B cell (primary cell): ENCODE data around the gene WDR41. TPM values are rescaled to one million over a fixed set of nuclear protein-coding genes. Genes with fewer than 3 reads are reported as not detected.

Experiments used
- ATAC-seq: fragments of 200-7000 bp; cut with Tn5 transposase; one replicate; pipeline ENCODE4 v1.10.0; 2021; ENCODE audit warnings: low read depth, mild to moderate bottlenecking, moderate number of reproducible peaks, moderate library complexity
- CTCF ChIA-PET: fragments of 350-600 bp; sonication (Branson Sonifier 250); formaldehyde crosslinking; loops from one replicate; lab custom pipeline; 2021; ENCODE audit warnings: antibody characterized with exemption, inconsistent platforms; lab: Charles Lee
- POLR2A ChIA-PET: fragments of 350-600 bp; sonication (Branson Sonifier 250); formaldehyde crosslinking; loops from one replicate; lab custom pipeline; 2021; ENCODE audit warnings: antibody characterized with exemption; lab: Charles Lee
- DNase-seq: peaks from one replicate; pipeline ENCODE4 v3.0.0; 2013
- H2AFZ ChIP-seq: 2 replicates; pipeline ENCODE4 v1.6.1; 2012; ENCODE audit warnings: mild to moderate bottlenecking, low read depth, low read length; ENCODE audit not compliant: insufficient read depth, poor library complexity, severe bottlenecking
- H3K27ac ChIP-seq, 2 donors: 1 replicate in 1 of 2; 2 replicates in 1 of 2; pipeline ENCODE4 v1.5.1; 2012 to 2013; ENCODE audit warnings: low read length in 2 of 2, mild to moderate bottlenecking in 2 of 2, moderate library complexity in 1 of 2
- H3K27me3 ChIP-seq, 4 experiments: fragments of 200-600 bp in 1 of 4; sonication (generic) in 1 of 4; replicated peaks in 1 of 4; 1 replicate in 2 of 4; 2 replicates in 2 of 4; pipeline versions ENCODE4 v1.6.1 to v1.7.0; 2013 to 2016; ENCODE audit warnings: low read length in 3 of 4, mild to moderate bottlenecking in 2 of 4, mixed read lengths in 1 of 4, moderate library complexity in 1 of 4; ENCODE audit not compliant: insufficient read depth in 4 of 4, control insufficient read depth in 3 of 4; ENCODE audit errors: control extremely low read depth in 1 of 4
- H3K36me3 ChIP-seq, 2 experiments: replicated peaks in 1 of 2; 1 replicate in 1 of 2; 2 replicates in 1 of 2; pipeline versions ENCODE4 v1.6.1 to v1.7.1; 2013; ENCODE audit warnings: low read length in 1 of 2; ENCODE audit not compliant: insufficient read depth in 2 of 2, control insufficient read depth in 1 of 2; ENCODE audit errors: control extremely low read depth in 1 of 2, extremely low read depth in 1 of 2
- H3K4me1 ChIP-seq, 2 donors: fragments of 200-600 bp in 1 of 2; sonication (generic) in 1 of 2; 1 replicate in 1 of 2; 2 replicates in 1 of 2; pipeline versions ENCODE4 v1.5.1 to v1.6.1; 2013 to 2017; ENCODE audit warnings: low read length in 2 of 2; ENCODE audit not compliant: control insufficient read depth in 2 of 2, insufficient read depth in 2 of 2
- H3K4me2 ChIP-seq: replicated peaks from 2 replicates; pipeline ENCODE3; 2012; ENCODE audit warnings: mild to moderate bottlenecking, low read depth, low read length; ENCODE audit not compliant: poor library complexity, severe bottlenecking
- H3K4me3 ChIP-seq, 5 experiments: fragments of 200-600 bp in 1 of 5; sonication (generic) in 1 of 5; 1 replicate in 3 of 5; 2 replicates in 2 of 5; pipeline versions ENCODE4 v1.5.1 to v1.7.0; 2011 to 2016; ENCODE audit warnings: low read length in 4 of 5, mild to moderate bottlenecking in 4 of 5, low read depth in 2 of 5, control low read depth in 1 of 5, moderate library complexity in 1 of 5; ENCODE audit not compliant: insufficient read depth in 1 of 5; ENCODE audit errors: control extremely low read depth in 1 of 5, extremely low read depth in 1 of 5
- H3K79me2 ChIP-seq: fragments of 200-600 bp; sonication (generic); one replicate; pipeline ENCODE4 v1.6.0; 2016; ENCODE audit warnings: low read length; ENCODE audit not compliant: control insufficient read depth, insufficient read depth
- H3K9ac ChIP-seq: fragments of 200-600 bp; sonication (generic); 2 replicates; pipeline ENCODE4 v1.6.1; 2017; ENCODE audit warnings: mild to moderate bottlenecking, low read length, moderate library complexity
- H3K9me3 ChIP-seq, 3 donors: one replicate each; pipeline versions ENCODE4 v1.6.1 to v1.7.1; 2013; ENCODE audit warnings: low read length in 2 of 3; ENCODE audit not compliant: control insufficient read depth in 2 of 3, insufficient read depth in 1 of 3; ENCODE audit errors: control extremely low read depth in 1 of 3
- H4K20me1 ChIP-seq: 2 replicates; pipeline ENCODE4 v1.6.0; 2012; ENCODE audit warnings: mild to moderate bottlenecking, low read length; ENCODE audit not compliant: insufficient read depth, control insufficient read depth, poor library complexity, severe bottlenecking
- H3K27ac Mint-ChIP-seq: one replicate; pipeline ENCODE4 v1.8.0; 2021; ENCODE audit warnings: mixed read lengths
- H3K27me3 Mint-ChIP-seq: one replicate; pipeline ENCODE4 v1.8.0; 2021; ENCODE audit warnings: mixed read lengths
- H3K4me1 Mint-ChIP-seq: one replicate; pipeline ENCODE4 v1.8.0; 2021; ENCODE audit warnings: mixed read lengths
- H3K4me3 Mint-ChIP-seq: one replicate; pipeline ENCODE4 v1.8.0; 2021; ENCODE audit warnings: mixed read lengths
- H3K9me3 Mint-ChIP-seq: one replicate; pipeline ENCODE4 v1.8.0; 2022; ENCODE audit warnings: mixed read lengths; ENCODE audit not compliant: insufficient read depth
- EZH2 ChIP-seq: IDR thresholded peaks from 2 replicates; pipeline ENCODE4 v1.6.1; 2012; ENCODE audit warnings: borderline replicate concordance, low read depth, mild to moderate bottlenecking, moderate library complexity, low read length; ENCODE audit not compliant: insufficient read depth, poor library complexity, severe bottlenecking
- WGBS: methylation state at CpG from one replicate; pipeline ENCODE4 v1.1.5; 2013; ENCODE audit warnings: missing lambda C conversion rate; ENCODE audit not compliant: insufficient coverage; 5-methylcytosine and 5-hydroxymethylcytosine counted together
- intact Hi-C: fragments of 100-400 bp; cut with micrococcal nuclease; formaldehyde crosslinking; loops from one replicate; pipeline ENCODE4 v1.10.0; 2022
- polyA plus RNA-seq: library from polyadenylated mRNA; depleted of rRNA; stranded (reverse); fragments of >200 nt; gene quantifications from 2 replicates; pipeline ENCODE4 v1.2.3, GENCODE V29; 2012
- total RNA-seq, 2 donors: library from RNA; stranded (reverse); fragments of 120-200 nt in 1 of 2; gene quantifications; 1 replicate in 1 of 2; 2 replicates in 1 of 2; pipeline versions ENCODE4 v1.2.3 to v1.2.4, GENCODE V29; 2013 to 2022
- TF ChIP-seq, protein P1 (sequence below): fragments of 200-600 bp; IDR thresholded peaks from one replicate; pipeline ENCODE4 v1.8.0; 2022; ENCODE audit warnings: antibody characterized with exemption, mild to moderate bottlenecking

WDR41 gene
- total and polyA plus RNA-seq, 2 donors (not counting 1 experiment from before 2014, with no cell fraction given) = 9.0 to 30.6 TPM

GRCh38 chr5:77407152-77407551 is 85.0 kb downstream of the WDR41 start:
- POLR2A ChIA-PET = no interaction called here
- H3K27ac ChIP-seq = no peak overlapping the region

GRCh38 chr5:77402796-77403195 is 89.3 kb downstream of the WDR41 start:
- Histone ChIP-seq H3K27me3 (no peaks in the 10 kb centered on the region), H3K27ac (no peak overlapping the region), H3K79me2 (no peaks in the 10 kb centered on the region), H3K36me3 (no peaks in the 10 kb centered on the region), H3K9me3 (no peaks in the 10 kb centered on the region), H3K4me3 (no peak overlapping the region), H3K4me2 (no peak overlapping the region), H3K4me1 (no peaks in the 10 kb centered on the region), H3K9ac (no peak overlapping the region), H4K20me1 (no peaks in the 10 kb centered on the region), H2AFZ (no peak overlapping the region)
- POLR2A ChIA-PET = no interaction called here
- intact Hi-C loops = no loop called here
- no peak for DNase-seq
- WGBS = 100% methylated on average over 3 of the region's 6 CpGs
- no peaks in the 10 kb centered on the region for H3K4me1 Mint-ChIP-seq
- H3K27me3 Mint-ChIP-seq = peaks cover 6% of the 10 kb centered on the region
- CTCF ChIA-PET = no interaction called here
- H3K27ac Mint-ChIP-seq = no peak overlapping the region
- no peak overlapping the region for H3K4me3 Mint-ChIP-seq
- no peaks in the 10 kb centered on the region for H3K9me3 Mint-ChIP-seq
- ATAC-seq = no peak
- TF ChIP-seq, protein P1, sequence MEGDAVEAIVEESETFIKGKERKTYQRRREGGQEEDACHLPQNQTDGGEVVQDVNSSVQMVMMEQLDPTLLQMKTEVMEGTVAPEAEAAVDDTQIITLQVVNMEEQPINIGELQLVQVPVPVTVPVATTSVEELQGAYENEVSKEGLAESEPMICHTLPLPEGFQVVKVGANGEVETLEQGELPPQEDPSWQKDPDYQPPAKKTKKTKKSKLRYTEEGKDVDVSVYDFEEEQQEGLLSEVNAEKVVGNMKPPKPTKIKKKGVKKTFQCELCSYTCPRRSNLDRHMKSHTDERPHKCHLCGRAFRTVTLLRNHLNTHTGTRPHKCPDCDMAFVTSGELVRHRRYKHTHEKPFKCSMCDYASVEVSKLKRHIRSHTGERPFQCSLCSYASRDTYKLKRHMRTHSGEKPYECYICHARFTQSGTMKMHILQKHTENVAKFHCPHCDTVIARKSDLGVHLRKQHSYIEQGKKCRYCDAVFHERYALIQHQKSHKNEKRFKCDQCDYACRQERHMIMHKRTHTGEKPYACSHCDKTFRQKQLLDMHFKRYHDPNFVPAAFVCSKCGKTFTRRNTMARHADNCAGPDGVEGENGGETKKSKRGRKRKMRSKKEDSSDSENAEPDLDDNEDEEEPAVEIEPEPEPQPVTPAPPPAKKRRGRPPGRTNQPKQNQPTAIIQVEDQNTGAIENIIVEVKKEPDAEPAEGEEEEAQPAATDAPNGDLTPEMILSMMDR = no peak
- no peak for TF ChIP-seq EZH2

More at GRCh38 chr5:77407152-77407551, 85.0 kb downstream of the WDR41 start:
- CTCF ChIA-PET = no interaction called here
- Mint-ChIP-seq H3K27me3 (peaks cover 6% of the 10 kb centered on the region), H3K4me3 (no peak overlapping the region), H3K9me3 (no peaks in the 10 kb centered on the region), H3K27ac (no peak overlapping the region), H3K4me1 (no peaks in the 10 kb centered on the region)
- Histone ChIP-seq H4K20me1 (no peaks in the 10 kb centered on the region), H3K27me3 (no peaks in the 10 kb centered on the region), H3K4me2 (no peak overlapping the region), H3K36me3 (no peaks in the 10 kb centered on the region), H3K4me3 (no peak overlapping the region), H2AFZ (no peak overlapping the region), H3K9me3 (no peaks in the 10 kb centered on the region), H3K79me2 (no peaks in the 10 kb centered on the region), H3K4me1 (no peaks in the 10 kb centered on the region), H3K9ac (no peak overlapping the region)
- intact Hi-C loops = no loop called here
- DNase-seq = no peak
- WGBS = 95% methylated on average over 9 of the region's 10 CpGs
- ATAC-seq = no peak
- TF ChIP-seq, protein P1 = no peak
- no peak for TF ChIP-seq EZH2
